GM23248 (cell line): ENCODE data around the gene GREB1. TPM values are rescaled to one million over a fixed set of nuclear protein-coding genes. Genes with fewer than 3 reads are reported as not detected.

Experiments
- DNase-seq: peaks from one replicate; pipeline ENCODE4 v3.0.0-alpha.2; 2015
- H2AFZ ChIP-seq: fragments of 200-600 bp; sonication (generic); 2 replicates; pipeline ENCODE4 v1.6.1; 2016; ENCODE audit warnings: antibody characterized with exemption
- H3F3A ChIP-seq: fragments of 200-600 bp; sonication (generic); 2 replicates; pipeline ENCODE4 v1.6.1; 2016; ENCODE audit warnings: mild to moderate bottlenecking, antibody characterized with exemption, mixed run types; ENCODE audit not compliant: insufficient read depth
- H3K27ac ChIP-seq: fragments of 200-600 bp; sonication (generic); 2 replicates; pipeline ENCODE4 v1.5.1; 2016; ENCODE audit warnings: mild to moderate bottlenecking
- H3K27me3 ChIP-seq: fragments of 200-600 bp; sonication (generic); replicated peaks from 2 replicates; pipeline ENCODE4 v1.6.1; 2016; ENCODE audit warnings: mild to moderate bottlenecking; ENCODE audit not compliant: insufficient read depth
- H3K36me3 ChIP-seq: fragments of 200-600 bp; sonication (generic); 2 replicates; pipeline ENCODE4 v1.6.1; 2016; ENCODE audit warnings: low read depth, mild to moderate bottlenecking
- H3K4me1 ChIP-seq: fragments of 200-600 bp; sonication (generic); 2 replicates; pipeline ENCODE4 v1.6.1; 2016; ENCODE audit warnings: mild to moderate bottlenecking; ENCODE audit not compliant: insufficient read depth
- H3K4me2 ChIP-seq: fragments of 200-600 bp; sonication (generic); one replicate; pipeline ENCODE4 v1.6.1; 2016; ENCODE audit warnings: mild to moderate bottlenecking; ENCODE audit not compliant: unreplicated experiment
- H3K4me3 ChIP-seq: fragments of 200-600 bp; sonication (generic); 2 replicates; pipeline ENCODE4 v1.5.1; 2016; ENCODE audit warnings: mild to moderate bottlenecking
- H3K79me2 ChIP-seq: fragments of 200-600 bp; sonication (generic); 2 replicates; pipeline ENCODE4 v1.6.1; 2016; ENCODE audit warnings: mild to moderate bottlenecking; ENCODE audit not compliant: insufficient read depth
- H3K9ac ChIP-seq: fragments of 200-600 bp; sonication (generic); 2 replicates; pipeline ENCODE4 v1.6.1; 2016; ENCODE audit warnings: mild to moderate bottlenecking
- H3K9me2 ChIP-seq: fragments of 200-600 bp; sonication (generic); 2 replicates; pipeline ENCODE4 v1.6.1; 2016; ENCODE audit warnings: mixed run types, mild to moderate bottlenecking, moderate library complexity; ENCODE audit not compliant: insufficient read depth
- H3K9me3 ChIP-seq: fragments of 200-600 bp; sonication (generic); one replicate; pipeline ENCODE4 v1.6.1; 2017; ENCODE audit warnings: low read depth
- H4K20me1 ChIP-seq: fragments of 200-600 bp; sonication (generic); 2 replicates; pipeline ENCODE4 v1.6.0; 2016; ENCODE audit not compliant: insufficient read depth
- EZH2 ChIP-seq: fragments of 200-600 bp; sonication (generic); IDR thresholded peaks from 2 replicates; pipeline ENCODE4 v1.6.1; 2018; ENCODE audit warnings: antibody characterized with exemption, mild to moderate bottlenecking; ENCODE audit not compliant: insufficient read depth, poor library complexity, severe bottlenecking
- EZH2phosphoT487 ChIP-seq: fragments of 200-600 bp; sonication (generic); IDR thresholded peaks from 2 replicates; pipeline ENCODE4 v1.6.1; 2018; ENCODE audit warnings: antibody characterized with exemption, moderate library complexity, mild to moderate bottlenecking, low read depth; ENCODE audit not compliant: insufficient read depth
- WGBS, 2 experiments: methylation state at CpG; one replicate each; pipeline ENCODE4 v1.1.6; 2015 to 2017; ENCODE audit warnings: low lambda C conversion rate in 2 of 2, low coverage in 1 of 2; ENCODE audit errors: missing lambda C conversion rate in 2 of 2; 5-methylcytosine and 5-hydroxymethylcytosine counted together
- in situ Hi-C: fragments of 300-500 bp; cut with MboI; formaldehyde crosslinking; loops from 2 replicates; pipeline ENCODE4 v1.15.0; 2020
- polyA plus RNA-seq: library from polyadenylated mRNA; unstranded; fragments of >200 nt; fragmentation: Nextera tagmentation; extraction: Ambion mirVana; gene quantifications from 2 replicates; pipeline ENCODE4 v1.2.1, GENCODE V29; 2016
- total RNA-seq: library from RNA; depleted of rRNA; stranded (reverse); fragments of >200 nt; shearing (Covaris generic); gene quantifications from 2 replicates; pipeline ENCODE4 v1.2.3, GENCODE V29; 2014

Gene GREB1
- total and polyA plus RNA-seq, 2 experiments from 2014 or later = not detected

DNA sequence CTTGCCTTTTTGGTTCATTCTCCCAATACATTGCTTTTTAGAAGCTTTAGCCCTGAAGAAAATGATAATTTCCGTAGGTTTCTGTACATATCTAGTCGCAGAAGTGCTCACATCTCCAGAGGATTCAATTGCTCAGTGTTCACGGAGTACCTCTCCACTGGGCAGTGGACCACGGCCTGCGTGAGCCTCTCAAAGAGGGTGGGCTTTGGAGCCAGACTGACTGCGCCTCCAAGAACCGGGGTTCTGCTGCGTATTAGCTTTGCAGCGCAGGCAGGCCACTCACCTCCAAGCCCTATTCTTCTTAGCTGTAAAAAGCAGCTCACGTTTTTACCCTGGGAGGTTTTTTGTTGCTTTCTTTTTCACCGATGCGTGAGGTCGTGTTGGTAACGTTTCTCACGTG, 100.7 kb downstream of the GREB1 start:
- Histone ChIP-seq H3K9ac (no peak overlapping the region), H3K4me1 (no peaks in the 10 kb centered on the region), H3K9me2 (no peaks in the 10 kb centered on the region), H3K4me3 (no peak overlapping the region), H3F3A (no peaks in the 10 kb centered on the region), H3K36me3 (no peaks in the 10 kb centered on the region), H3K79me2 (no peaks in the 10 kb centered on the region), H3K27ac (no peak overlapping the region), H4K20me1 (no peaks in the 10 kb centered on the region), H3K27me3 (no peaks in the 10 kb centered on the region), H3K9me3 (no peaks in the 10 kb centered on the region), H2AFZ (no peak overlapping the region), H3K4me2 (no peak overlapping the region)
- 66 to 76% methylated on average over 15 of the region's 15 CpGs for WGBS, 2 experiments
- in situ Hi-C loops = no loop called here
- DNase-seq = no peak
- TF ChIP-seq EZH2phosphoT487 = no peak
- TF ChIP-seq EZH2 = no peak

DNA sequence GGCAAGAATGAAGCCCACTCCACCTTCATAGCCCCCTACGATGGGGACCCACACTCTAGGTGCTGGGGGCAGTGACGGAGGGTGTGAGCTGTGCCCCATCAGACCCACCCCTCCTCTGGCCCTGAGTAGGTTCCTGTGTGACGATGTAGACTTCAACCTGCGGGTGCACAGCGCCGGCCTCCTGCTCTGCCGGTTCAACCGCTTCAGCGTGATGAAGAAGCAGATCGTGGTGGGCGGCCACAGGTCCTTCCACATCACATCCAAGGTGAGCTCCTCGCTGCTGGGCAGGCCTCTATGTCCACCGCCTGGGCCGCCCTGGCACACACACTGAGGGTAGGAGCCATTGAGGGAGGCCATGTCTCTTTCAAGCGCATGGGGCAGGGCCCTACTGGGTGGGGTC, 101.3 kb downstream of the GREB1 start:
- Histone ChIP-seq H3K27ac (no peak overlapping the region), H3F3A (no peaks in the 10 kb centered on the region), H3K9ac (no peak overlapping the region), H3K27me3 (no peaks in the 10 kb centered on the region), H3K36me3 (no peaks in the 10 kb centered on the region), H3K4me1 (no peaks in the 10 kb centered on the region), H3K79me2 (no peaks in the 10 kb centered on the region), H3K9me2 (no peaks in the 10 kb centered on the region), H3K4me2 (no peak overlapping the region), H4K20me1 (no peaks in the 10 kb centered on the region), H3K4me3 (no peak overlapping the region), H2AFZ (no peak overlapping the region), H3K9me3 (no peaks in the 10 kb centered on the region)
- TF ChIP-seq EZH2 (no peak), EZH2phosphoT487 (no peak)
- WGBS, 2 experiments = 78% methylated on average over 15 of the region's 15 CpGs
- DNase-seq = no peak
- in situ Hi-C loops = no loop called here

DNA sequence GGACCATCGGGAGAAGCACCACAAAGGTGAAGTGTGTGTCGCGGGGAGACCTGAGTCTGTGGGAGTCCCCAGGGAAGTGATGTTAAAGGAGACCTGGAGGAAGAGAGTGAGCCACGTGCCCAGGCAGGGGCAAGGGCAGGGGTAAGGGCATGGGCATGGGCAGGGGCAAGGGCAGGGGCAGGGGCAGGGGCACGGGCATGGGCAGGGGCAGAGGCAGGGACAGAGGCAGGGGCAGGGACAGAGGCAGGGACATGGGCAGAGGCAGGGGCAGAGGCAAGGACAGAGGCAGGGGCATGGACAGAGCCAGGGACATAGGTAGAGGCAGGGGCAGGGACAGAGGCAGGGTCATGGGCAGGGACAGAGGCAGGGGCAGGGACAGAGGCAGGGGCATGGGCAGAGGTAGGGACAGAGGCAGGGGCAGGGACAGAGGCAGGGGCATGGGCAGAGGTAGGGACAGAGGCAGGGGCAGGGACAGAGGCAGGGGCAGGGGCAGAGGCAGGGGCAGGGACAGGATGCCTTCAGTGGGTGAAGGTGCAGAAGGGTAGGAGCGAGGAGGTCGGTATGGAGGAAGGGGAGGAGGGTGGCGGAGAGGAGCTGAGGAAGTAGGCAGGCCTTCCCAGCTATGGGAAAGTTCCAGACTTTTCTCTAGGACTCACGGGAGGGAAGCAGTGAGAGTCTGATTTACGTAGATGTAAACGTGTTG, 102.9 kb downstream of the GREB1 start:
- Histone ChIP-seq H3K9ac (no peak overlapping the region), H3K27me3 (0 out of 2 replicates have a peak, but pooled peaks cover 9% of the 10 kb centered on the region), H3K9me2 (no peaks in the 10 kb centered on the region), H3K9me3 (no peaks in the 10 kb centered on the region), H3K79me2 (no peaks in the 10 kb centered on the region), H3K27ac (no peak overlapping the region), H3F3A (no peaks in the 10 kb centered on the region), H4K20me1 (no peaks in the 10 kb centered on the region), H3K36me3 (no peaks in the 10 kb centered on the region), H3K4me3 (no peak overlapping the region), H2AFZ (no peak overlapping the region), H3K4me2 (no peak overlapping the region), H3K4me1 (no peaks in the 10 kb centered on the region)
- 54 to 61% methylated on average over 10 to 11 of the region's 11 CpGs for WGBS, 2 experiments
- no peak for DNase-seq
- TF ChIP-seq EZH2phosphoT487 (no peak), EZH2 (no peak)
- in situ Hi-C loops = no loop called here

DNA sequence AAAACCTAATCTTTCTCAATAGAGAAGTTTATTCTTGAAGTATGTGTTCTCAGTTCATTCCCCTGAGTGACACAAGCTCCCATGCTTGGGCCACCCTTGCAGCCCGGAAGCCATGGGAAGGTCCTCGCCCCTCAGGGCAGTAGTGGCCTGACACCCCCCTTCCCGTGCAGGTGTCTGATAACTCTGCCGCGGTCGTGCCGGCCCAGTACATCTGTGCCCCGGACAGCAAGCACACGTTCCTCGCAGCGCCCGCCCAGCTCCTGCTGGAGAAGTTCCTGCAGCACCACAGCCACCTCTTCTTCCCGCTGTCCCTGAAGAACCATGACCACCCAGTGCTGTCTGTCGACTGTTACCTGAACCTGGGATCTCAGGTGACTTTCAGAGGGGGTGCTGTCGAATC, 103.7 kb downstream of the GREB1 start:
- 70 to 71% methylated on average over 15 of the region's 15 CpGs for WGBS, 2 experiments
- in situ Hi-C loops = no loop called here
- Histone ChIP-seq H3K9me2 (no peaks in the 10 kb centered on the region), H3K27ac (no peak overlapping the region), H3K4me3 (no peak overlapping the region), H3K4me2 (no peak overlapping the region), H3K79me2 (no peaks in the 10 kb centered on the region), H3K36me3 (no peaks in the 10 kb centered on the region), H4K20me1 (no peaks in the 10 kb centered on the region), H3K27me3 (0 out of 2 replicates have a peak, but pooled peaks cover 9% of the 10 kb centered on the region), H3K9ac (no peak overlapping the region), H3K4me1 (no peaks in the 10 kb centered on the region), H3F3A (no peaks in the 10 kb centered on the region), H2AFZ (no peak overlapping the region), H3K9me3 (no peaks in the 10 kb centered on the region)
- TF ChIP-seq EZH2phosphoT487 (no peak), EZH2 (no peak)
- no peak for DNase-seq
